ENCODE results near the gene POLE2.
"Not testable (repeated sequence)": the region's sequence is repeated elsewhere in the genome, so short reads cannot be mapped to it uniquely, and the experiment has no call there.

POLE2 gene, protein sequence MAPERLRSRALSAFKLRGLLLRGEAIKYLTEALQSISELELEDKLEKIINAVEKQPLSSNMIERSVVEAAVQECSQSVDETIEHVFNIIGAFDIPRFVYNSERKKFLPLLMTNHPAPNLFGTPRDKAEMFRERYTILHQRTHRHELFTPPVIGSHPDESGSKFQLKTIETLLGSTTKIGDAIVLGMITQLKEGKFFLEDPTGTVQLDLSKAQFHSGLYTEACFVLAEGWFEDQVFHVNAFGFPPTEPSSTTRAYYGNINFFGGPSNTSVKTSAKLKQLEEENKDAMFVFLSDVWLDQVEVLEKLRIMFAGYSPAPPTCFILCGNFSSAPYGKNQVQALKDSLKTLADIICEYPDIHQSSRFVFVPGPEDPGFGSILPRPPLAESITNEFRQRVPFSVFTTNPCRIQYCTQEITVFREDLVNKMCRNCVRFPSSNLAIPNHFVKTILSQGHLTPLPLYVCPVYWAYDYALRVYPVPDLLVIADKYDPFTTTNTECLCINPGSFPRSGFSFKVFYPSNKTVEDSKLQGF

DNA sequence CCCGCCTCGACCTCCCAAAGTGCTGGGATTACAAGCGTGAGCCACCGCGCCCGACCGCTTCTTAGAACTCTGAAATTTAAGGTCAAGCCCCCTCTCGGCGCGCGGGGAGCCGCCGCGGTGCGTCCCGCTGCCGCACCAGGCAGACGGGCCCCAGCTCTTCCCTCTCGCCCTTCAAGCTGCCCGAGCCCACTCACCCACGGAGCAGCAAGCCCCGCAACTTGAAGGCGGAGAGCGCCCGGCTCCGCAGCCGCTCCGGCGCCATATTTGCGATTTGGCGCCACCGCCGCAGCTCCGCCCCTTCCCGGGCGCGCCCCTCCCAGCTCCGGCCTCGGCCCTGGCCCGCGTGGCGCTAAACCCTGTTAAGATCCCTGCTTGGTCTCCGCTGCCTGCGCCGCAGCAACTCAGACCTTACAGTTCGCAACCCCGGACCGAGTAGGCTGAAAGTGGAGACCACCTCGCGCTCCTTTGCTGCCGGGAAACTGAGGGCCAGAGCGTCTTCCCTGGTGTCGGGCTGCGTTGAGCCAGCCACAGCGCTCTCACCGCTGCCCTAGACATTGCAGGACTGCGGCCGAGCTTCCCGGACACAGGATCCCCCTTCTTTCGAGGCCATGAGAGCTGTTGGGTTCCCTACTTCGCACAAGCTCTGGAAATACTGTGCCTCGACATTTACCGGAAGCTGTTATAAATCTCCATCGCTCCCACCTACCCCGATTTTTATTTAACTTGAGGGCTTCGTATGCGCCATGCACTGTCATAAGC lies at the start of gene POLE2:
POLE2 (minus strand) TSS at position 273 of the 759 bp plus-strand sequence; CDS start at position 262, 11 bp downstream.
- DNase-seq = peak; percentile 68

DNA sequence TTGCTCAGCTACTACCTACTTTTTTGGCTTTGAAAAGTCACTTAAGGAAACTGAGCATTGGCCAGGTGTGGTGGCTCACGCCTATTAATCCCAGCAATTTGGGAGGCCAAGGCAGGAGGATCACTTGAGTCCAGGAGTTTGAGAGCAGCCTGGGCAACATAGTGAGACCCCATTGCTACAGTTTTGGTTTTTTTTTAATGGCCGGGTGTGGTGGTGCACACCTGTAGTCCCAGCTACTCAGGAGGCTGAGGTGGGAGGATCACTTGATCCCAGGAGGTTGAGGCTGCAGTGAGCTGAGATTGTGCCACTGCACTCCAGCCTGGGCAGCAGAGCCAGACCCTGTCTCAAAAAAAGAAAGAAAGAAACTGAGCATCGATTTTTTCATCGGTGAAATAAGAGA lies 47.7 kb upstream of the POLE2 start:
- DNase-seq = not testable (repeated sequence)

DNA sequence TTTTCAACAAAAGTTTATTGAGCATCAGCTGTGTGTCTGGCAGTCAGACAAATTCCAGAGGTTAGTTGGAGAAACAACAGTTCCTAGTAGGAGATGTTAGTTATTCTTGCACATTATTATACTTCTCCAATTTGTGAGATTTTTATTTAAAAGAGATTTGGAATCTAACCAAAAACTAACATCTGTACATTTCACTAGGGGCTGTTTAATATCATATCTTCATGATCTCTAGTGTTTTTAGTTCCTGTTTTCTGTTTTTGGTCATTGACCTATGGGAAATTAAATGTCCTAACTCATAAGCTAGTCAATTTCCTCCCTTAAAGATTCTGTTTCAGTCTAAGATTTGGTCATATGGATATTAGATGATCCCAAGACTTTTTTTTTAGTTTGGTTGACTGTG lies 45.8 kb upstream of the POLE2 start:
- no peak for DNase-seq

DNA sequence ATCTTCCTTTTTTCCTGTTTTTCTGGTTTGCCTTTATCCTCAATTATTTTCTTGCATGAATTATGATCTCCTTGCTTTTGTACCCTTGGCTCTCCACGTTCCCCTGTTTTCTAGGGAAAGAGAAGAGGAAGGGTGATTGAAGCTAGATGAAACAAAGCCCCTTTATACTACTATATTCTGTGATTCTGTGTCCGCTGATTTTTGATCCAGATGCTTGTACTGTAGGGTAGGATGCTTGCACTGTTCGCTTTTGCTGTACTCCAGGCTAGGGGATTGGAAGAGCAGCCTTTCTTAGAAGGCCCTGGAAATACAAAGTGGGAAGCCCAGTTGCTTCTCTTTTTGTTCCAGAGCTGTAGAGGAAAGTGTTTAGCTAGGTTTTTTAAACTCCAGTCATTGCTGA lies 44.9 kb upstream of the POLE2 start:
- DNase-seq = no peak

DNA sequence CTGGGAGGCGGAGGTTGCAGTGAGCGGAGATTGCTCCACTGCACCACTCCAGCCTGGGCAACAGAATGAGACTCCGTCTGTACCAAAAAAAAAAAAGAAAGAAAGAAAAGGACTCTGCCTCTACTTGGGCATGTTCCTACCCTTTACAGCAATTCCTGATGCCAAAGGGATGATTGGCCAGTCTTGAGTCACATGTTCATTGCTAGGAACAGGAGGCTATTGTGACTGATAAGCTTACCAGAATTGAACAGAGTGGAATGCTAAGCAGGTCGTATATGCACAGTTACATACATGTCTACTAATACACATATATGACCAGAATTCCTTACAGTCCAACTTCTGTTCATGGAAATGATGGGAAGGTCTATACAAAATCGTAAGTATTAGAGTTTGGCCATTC lies 39.2 kb upstream of the POLE2 start:
- DNase-seq = no peak

DNA sequence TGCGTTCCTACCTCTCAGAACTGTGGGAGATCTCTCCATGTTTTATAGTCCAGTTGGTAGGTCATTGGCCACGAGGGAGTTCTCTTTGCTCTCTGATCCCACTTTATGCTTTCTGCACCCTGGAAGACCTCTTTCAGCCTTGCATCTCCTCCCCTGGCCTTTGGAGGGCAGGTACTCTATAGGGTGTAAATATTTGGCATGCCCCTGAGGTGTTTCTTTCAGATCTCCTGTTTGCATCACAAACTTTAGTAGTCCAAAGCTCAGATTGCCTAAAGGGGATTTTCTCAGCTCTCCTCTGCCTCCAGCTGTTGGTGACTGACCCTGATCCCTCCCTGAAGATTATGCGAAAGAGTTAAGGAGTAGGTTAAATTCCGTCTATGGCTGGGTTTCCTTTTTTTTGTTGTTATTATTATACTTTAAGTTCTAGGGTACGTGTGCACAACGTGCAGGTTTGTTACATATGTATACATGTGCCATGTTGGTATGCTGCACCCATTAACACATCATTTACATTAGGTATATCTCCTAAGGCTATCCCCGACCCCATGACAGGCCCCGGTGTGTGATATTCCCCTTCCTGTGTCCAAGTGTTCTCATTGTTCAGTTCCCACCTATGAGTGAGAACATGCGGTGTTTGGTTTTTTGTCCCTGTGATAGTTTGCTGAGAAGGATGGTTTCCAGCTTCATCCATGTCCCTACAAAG lies 33.9 kb upstream of the POLE2 start:
- DNase-seq = not testable (repeated sequence)

DNA sequence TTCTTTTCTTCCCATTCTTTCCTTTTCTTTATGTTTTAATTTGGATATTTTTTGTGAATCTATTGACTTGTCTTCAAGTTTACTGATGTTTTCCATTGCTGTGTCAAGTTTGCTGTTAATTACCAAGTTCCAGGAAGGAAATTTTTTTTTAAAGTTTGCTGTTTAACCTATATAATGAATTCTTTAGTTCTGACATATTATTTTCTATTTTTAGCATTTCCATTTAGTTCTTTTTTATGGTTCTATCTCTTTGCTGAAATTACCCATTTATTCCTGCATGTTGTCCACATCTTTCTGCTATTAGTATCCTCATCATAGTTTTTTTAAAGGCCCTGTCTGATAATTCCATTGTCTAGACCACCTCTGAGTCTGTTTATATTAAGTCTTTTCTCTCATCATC lies 32.7 kb upstream of the POLE2 start:
- DNase-seq = no peak

DNA sequence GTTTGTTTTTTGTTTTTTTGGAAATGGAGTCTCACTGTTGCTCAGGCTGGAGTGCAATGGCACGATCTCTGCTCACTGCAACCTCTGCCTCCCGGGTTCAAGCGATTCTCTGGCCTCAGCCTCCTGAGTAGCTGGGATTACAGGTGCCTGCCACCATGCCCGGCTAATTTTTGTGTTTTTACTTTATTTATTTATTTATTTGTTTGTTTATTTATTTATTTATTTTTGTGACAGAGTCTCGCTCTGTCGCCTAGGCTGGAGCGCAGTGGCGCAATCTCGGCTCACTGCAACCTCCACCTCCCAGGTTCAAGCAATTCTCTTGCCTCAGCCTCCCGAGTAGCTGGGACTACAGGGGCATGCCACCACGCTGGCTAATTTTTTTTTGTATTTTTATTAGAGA lies 23.0 kb upstream of the POLE2 start:
- DNase-seq = not testable (repeated sequence)

DNA sequence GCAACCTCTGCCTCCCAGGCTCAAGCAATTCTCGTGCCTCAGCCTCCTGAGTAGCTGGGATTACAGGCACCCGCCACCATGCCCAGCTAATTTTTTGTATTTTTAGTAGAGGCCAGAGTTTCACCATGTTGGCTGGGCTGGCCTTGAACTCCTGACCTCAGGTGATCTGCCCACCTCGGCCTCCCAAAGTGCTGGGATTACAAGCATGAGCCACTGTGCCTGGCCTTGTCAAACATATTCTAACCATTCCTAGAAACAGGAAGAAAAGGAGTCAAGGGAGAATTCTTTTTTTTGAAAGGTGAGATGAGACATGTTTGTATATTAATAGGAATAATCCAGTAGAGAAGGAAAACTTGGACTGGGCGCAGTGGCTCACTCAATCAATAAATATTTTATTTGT lies 16.5 kb upstream of the POLE2 start:
- not testable (repeated sequence) for DNase-seq

DNA sequence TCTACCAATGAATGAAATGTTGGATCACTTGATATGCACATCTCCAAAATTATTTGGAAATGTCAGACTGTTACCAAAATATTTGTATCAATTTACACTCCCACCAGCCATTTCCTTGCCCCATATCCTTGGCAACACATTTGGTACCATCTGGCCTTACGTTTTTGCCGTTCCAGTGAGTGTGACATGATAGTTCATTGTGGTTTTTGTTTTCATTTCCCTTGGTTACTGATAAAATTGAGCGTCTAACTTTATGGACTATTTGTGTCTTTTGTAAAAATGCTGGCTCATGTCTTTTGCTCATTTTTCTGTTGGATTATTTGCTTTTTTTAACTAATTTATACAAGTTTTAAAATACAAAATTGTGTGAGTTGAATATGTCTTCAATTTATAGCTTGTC lies 16.0 kb upstream of the POLE2 start:
- no peak for DNase-seq

DNA sequence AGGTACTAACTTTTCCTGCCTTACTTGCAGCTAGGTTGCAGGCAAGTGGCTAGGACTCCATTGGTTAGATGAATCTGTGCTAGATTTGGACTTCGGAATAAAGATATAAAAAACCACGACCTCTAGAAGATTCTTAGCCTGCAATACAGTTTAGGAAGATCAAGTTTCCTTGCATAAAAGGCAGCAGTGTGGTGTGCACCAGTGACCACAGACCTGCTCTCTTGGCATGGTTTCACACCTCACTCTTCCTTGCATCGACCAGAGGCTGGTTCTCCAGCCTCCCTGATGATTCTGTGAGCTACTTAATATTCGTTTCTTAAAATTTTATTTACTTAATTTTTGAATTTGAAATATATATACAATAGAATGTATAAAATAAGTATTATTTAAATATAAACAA lies 14.7 kb upstream of the POLE2 start:
- DNase-seq = no peak

DNA sequence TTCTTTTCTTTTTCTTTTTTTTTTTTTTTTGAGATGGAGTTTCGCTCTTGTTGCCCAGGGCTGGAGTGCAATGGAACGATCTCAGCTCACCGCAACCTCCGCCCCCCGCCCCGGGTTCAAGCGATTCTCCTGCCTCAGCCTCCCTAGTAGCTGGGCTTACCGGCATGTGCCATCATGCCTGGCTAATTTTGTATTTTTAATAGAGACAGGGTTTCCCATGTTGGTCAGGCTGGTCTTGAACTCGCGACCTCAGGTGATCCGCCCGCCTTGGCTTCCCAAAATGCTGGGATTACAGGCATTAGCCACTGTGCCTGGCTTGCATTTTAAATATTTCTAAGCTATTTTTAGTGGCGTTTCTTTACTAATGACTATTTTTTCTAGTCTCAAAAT lies 5.7 kb upstream of the POLE2 start:
- not testable (repeated sequence) for DNase-seq

DNA sequence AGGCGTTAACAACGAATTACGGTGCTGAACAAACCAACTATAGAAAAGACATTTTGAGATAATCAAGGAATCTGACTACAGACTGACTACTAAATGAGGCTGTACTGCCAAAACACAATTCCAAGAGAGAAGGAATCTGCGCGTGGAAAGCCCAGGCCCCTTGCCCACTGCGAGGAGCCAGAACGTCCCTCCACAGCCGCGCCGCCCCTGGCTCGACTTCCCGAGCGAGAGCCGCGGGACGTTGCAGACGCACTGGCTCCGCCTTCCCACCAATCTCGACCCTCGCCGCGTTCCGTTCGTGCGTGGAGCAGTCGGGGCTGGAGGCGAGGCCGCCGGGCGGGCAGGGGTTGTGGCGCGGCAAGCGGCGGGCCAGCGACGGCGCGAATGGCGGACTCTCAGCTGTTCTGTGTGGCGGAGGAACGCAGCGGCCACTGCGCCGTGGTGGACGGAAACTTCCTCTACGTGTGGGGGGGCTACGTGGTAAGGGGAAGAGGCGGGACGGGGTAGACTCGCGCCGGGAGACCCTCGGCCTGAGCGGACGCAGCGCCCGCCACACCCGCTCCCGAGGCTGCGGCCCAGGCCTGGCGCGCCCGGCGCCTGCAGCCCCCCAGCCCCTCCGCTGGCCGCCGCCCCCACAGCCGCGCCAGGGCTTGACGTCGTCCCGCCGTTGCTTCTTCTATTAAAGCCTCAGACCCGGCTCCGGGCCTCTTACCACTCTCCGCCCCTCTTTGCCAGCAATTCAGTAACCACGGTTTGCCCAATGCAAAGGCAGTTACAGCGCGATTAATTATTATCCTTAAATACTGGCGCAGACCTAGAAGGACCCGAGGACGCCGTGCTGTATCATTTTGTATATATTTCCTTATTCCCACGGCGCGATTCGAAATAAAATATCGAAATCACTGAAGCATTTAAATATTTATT lies 5.1 kb upstream of the POLE2 start, which contains the start of gene KLHDC1:
KLHDC1 (plus strand) TSS at position 310 of the 924 bp plus-strand sequence; CDS start at position 385, 75 bp downstream.
- peak; percentile 74 for DNase-seq

DNA sequence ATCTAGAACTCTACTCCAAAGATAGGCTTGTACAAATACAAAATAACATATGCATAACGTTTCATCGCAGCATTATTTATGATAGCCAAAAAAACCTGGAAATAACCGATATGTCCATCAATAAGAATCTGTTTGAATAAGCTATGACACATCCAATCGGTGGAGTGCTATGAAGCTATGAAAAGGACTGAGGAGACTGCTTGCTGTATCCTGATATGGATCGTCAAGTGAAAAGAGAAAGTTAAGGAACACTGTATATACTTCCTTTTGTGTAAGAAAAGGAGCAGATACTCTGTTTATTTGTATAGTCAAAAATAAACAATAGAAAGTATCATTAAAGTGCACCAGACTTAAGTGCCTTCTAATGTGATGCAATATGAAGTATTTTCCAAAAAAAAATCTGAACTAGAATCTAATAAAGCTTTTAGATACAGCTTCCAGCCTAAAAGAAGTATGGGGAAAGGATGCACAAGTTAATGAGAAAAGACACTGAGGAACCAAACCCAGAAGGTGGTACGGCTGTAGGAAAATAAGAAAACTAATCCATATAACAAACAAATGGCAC lies 4.3 kb upstream of the POLE2 start:
- no peak for DNase-seq

DNA sequence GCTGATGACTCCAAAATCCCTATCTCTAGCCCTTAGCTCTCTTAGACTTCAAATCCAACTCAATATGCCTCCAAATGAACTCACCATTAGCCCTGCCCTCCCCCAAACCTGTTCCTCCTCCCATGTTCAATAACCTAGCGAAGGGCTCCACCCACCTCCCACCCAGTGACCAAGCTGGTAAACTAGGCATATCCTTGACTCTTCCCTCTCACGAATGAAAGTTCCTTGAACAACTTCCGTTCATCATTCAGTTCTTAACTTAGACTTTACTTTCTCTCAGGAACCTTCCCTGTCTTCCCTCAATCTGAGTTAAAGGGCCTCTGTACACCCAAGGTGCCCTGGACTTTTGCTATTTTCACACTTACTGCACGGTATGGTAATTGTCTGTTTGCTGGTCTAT lies 3.0 kb upstream of the POLE2 start:
- no peak for DNase-seq

DNA sequence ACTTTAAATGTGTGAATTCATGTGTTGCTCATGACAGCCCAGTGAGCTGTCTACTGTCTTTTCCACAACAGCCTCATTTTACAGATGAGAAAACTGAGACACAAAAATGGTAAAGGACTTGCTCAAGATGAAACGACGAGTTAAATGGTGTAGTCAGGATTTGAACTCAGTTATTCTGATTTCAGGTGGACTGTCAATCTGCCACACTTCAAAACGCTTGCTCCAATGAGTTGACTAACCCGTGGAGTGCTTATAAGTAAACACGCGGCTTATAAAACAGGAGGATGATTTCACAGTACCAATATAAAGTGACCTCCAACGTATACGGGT lies 652 bp upstream of the POLE2 start:
- no peak for DNase-seq

DNA sequence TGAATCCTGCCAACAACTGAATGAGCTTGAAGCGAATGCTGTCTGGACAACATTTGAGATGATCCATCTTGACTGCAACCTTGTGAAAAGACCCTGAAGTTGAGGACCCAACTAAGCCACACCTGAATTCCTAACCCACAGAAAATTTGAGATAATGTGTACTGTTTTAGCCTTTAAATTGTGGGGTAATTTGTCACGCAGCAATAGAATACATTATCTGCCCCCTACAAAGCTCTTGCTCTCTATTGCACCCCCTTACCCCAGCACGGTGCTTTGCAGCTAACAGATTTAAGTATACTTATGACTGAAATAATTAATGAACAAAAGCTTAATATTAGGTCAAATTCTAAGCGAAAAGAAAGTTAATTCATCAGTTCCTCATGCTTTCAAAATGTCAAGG lies 1.6 kb downstream of the POLE2 start:
- DNase-seq = no peak

DNA sequence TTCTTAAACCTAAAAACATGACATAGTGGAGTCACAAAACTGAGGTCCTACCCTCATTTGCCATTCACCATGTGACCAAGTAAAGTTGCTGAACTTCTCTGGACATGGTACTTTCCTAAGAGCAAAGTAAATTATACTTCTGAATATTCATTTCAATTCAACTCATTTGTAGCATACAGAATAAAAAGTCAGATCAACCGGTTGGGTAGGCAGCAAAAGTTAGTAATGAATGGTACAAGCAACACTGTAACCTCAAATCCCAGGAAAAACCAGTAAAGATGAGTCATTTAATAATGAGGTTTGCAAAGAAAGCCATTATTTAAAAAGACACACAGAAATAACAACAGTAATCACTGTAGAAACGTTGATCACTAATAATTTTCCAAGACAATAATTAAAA lies 8.7 kb downstream of the POLE2 start:
- DNase-seq = peak; percentile 14

DNA sequence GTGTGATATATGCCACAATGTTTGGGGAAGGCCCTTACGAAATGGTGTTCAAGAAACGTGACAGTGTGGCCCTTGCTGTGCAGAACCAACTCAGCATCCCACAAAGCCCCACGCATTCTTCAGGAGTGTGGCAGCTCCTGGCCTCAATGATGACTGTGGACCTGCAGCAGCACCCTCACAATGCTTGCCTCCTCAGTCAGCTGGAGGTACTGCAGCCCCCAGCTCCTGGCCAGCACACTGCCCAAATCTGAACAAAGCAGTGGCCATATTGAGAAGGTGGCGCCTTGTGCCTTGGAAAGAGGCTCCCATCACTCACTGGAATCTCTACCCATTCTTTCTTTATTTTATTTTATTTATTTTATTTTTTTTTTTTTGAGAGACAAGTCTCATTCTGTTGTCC lies 10.4 kb downstream of the POLE2 start:
- DNase-seq = no peak

DNA sequence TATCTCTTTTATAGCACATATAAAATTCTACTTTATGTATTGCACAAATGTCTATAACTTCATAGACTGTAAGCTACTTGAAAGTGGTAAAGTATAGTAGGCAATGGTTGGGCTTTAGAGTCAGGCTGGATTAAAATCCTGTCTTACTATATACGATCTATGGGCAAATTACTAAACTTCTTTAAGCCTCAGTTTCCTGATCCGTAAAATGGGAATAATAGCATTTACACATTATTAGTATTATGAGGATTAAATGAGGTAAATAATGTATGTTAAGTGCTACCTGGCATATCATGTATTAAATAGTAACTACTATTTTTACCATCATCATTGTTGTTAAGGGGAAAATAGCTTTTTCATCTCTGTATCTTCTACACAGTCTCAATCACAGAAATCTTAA lies 14.4 kb downstream of the POLE2 start:
- no peak for DNase-seq

DNA sequence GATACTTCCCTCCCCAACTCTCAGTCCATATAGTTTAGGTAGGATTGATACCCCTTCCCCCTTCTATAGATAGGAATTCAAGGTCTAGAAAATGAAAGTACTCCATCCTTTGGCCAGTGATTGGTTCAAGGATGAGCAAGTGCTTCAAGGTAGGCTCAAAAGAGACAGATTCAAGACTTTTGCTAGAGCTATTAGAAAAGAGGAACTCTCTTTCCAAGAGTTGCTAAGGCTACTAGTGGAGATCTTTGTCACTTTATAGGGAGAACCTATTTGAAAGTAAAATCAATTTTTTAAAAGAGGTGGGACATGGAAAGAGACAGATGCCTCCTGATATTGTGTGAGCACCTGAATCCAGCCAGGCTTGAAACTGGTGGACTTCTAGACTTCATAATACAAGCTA lies 17.5 kb downstream of the POLE2 start:
- no peak for DNase-seq

Measured in fibroblast of upper back skin (primary cell).